ENCODE results near the gene RAPGEF6.
A peak's percentile ranks its signal among the peaks of the same experiment; 100 is the strongest.
"Not testable (repeated sequence)": the region's sequence is repeated elsewhere in the genome, so short reads cannot be mapped to it uniquely, and the experiment has no call there.

The RAPGEF6 gene

GRCh38 chr5:131433109-131433508, 201.9 kb downstream of the RAPGEF6 start:
- no peak for DNase-seq (ENCODE audit: low read depth in 2 of 2)

DNA sequence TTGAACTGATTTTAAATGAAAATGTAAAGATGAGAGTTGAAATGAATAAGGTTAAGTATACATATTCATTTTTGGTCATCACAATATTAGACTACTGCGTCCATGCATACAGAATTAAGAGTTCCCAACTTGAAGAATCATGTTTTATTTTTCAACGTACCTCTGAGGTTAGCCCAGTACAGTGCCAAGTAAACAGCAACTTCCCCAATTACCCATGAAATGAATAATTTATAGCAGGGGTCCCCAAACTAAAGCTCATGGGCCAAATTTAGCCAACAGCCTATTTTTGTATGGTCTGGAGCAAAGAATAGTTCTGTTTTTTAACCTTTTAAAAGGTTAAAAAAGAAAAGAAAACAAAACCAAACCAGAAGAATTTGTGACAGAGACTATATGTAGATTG, 203.2 kb downstream of the RAPGEF6 start:
- DNase-seq (ENCODE audit: low read depth in 2 of 2), result no peak

DNA sequence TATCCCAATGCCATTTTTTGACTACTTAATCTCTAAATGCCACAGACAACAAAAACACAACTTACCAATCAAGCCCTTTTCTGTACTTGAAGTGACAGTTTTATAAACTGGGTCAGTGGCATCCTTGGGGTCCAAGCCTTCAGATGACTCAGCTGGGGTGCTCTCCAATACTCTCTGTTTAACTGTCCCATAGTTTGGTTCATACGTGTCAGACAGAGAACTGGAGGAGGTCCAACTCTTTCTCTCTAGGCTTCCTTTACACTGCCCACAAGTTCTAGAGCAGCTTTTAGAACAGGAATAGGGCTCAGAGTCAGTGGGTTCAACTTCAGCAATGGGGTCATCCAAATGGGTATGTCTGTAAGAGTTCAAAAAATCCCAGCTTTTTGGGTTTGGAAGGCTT, 204.2 kb downstream of the RAPGEF6 start:
- no peak for DNase-seq (ENCODE audit: low read depth in 2 of 2)

DNA sequence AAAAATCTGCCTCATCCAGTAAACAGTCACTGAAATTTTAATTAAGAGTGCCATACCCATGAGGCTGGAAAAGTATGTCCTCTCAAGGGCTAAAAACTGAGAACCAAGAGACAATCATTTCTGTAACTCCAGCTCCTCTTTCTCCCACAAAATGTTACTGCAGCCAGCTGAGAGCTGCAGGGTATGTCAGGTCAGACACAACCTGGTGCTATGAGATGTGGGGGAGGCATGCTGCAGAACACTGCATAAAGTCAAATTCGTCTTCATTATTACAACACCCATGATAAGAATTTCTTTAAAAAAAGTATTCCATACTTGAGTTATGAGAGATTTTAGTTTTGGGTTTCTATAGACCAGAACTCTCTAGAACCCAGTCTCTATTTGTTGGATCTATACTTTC, 209.0 kb downstream of the RAPGEF6 start:
- DNase-seq (ENCODE audit: low read depth in 2 of 2), result no peak

- no peak for DNase-seq (ENCODE audit: low read depth in 2 of 2)
These were observed 212.0 kb downstream of the RAPGEF6 start for GRCh38 chr5:131423056-131423455.

GRCh38 chr5:131419877-131420276, 215.2 kb downstream of the RAPGEF6 start:
- DNase-seq (ENCODE audit: low read depth in 2 of 2), result no peak

- no peak for DNase-seq (ENCODE audit: low read depth in 2 of 2)
These were observed 216.2 kb downstream of the RAPGEF6 start for GRCh38 chr5:131418846-131419245.

GRCh38 chr5:131417240-131417869, 217.7 kb downstream of the RAPGEF6 start:
- peak; percentile 77 to 84 for DNase-seq (ENCODE audit: low read depth in 2 of 2)

DNA sequence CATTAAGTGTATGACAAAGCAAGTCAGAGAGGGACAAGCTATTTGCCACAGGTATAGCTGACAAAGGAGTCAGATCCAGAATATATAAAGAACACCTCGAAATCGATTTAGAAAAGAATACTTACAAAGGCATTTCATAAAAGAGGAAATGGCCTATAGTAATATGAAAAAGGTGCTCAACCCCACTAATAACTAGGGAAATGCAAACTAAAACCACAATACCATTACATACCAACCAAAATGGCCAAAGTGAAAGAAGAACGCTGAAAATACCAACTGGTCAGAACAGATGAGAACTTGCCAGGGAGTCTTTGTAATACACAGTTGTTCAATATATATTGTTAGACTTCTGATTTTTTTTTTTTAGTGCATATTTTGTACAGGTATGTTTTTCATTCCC, 218.3 kb downstream of the RAPGEF6 start:
- no peak for DNase-seq (ENCODE audit: low read depth in 2 of 2)

DNA sequence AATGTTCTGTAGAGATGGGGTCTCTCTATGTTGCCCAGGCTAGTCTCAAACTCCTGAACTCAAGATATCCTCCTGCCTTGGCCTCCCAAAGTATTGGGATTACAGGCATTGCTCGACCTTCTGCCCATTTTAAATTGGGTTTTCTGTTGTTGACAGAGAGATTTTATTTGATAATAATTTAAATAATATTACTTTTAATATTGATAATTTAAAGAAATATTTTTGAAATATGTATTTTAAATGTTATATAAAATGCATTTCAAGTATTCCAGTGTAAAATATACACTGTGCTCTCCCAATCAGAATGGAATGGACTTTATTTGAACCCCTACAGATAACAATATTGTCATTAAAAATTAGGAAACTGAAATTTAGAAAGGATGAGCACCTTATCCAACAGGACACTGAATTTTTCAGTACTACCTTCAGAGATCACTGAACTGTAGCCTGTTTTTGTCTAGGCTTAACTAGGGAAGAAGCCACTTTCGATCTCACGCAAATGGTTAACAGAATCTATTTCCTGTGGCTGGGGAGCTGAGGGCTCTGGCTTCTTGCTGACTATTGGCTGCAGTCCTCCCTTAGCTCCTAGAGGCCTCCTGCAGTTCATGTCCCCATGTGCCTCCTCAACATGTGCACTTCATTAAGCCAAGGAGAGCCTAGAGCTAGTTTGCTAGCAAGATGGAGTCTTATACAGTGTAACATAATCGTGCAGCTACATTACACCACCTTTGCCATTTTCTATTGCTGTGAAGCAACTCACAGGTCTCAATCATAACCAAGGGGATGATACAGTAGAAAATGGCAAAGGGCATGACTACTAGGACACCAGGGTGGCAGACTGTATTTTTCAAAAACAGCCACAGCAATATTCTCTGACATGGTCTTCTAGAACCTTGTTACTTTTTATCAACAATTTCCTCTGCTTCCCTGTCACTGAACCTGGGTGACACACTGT, 221.1 kb downstream of the RAPGEF6 start:
- DNase-seq (ENCODE audit: low read depth in 2 of 2), result peak in 1 of 2 donors; percentile 14

DNA sequence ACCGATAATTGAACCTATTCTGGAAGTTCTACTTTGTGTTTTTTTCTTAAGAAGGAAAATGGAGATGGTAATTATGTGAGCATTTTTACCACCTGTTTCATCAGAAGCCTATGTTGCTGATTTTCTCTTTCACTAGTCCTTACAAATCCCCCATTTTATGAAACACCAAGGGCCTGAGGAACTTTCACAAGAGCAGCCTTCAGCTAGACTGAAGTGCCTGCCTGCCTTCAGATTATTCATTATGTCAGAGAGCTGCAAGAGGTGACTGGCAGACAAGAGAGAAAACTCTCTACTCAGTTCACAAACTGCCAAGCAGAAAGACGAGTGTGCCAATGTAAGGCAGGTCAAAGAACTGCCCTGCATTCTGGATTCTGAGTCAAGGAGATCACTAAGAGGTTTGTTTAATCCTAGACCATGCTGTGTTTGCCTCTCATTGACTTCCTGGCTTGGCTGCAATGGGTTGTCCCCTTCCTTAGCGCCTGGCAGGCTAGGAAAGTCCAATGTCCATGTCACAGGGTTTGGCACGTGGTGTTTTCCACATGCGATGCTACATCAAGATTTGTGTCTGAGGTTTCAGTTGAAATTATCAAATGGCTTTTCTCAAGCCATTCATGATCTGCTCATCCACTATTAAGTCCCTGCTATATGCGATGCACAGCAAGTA, 227.9 kb downstream of the RAPGEF6 start:
- no peak for DNase-seq (ENCODE audit: low read depth in 2 of 2)

DNA sequence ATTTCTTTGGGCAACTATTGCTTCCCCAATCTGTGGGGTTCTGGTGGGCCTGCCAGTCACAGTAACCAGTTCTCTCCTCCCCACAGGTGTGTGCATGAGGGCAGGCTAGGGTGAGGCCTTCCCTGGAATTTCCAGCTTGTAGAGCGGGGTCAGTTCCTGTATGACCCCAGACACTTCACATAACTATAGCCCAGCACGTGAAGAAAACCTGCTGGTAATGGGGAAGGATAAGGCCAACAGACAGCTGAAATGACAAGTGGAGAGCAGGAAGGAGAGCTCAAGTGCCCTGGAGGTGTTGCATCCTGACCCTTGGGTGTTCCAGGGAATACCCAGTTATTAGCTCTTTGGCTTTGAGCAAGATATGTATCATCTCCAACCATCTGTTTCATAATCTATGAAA, 229.0 kb downstream of the RAPGEF6 start:
- no peak for DNase-seq (ENCODE audit: low read depth in 2 of 2)

DNA sequence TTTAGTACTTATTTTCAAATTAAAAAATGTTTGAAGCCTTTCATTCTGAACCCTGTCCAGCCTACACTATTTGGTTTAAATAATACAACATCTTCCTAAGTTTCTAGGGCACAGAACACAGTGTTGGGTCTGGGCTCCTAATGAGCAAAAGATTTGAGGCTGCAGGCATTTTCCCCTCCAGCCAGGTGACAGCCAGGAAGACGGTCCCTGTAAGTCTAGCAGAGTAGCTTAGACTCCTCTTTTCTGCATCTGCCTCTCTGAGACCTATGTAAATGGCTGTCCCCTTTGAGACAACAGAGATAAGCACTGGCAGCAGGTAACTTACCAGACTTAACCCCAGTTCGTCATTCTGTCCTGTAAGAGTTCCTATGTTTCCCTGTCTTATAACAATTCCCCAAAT, 229.4 kb downstream of the RAPGEF6 start:
- DNase-seq (ENCODE audit: low read depth in 2 of 2), result no peak

GRCh38 chr5:131400585-131400984, 234.4 kb downstream of the RAPGEF6 start:
- no peak for DNase-seq (ENCODE audit: low read depth in 2 of 2)

DNA sequence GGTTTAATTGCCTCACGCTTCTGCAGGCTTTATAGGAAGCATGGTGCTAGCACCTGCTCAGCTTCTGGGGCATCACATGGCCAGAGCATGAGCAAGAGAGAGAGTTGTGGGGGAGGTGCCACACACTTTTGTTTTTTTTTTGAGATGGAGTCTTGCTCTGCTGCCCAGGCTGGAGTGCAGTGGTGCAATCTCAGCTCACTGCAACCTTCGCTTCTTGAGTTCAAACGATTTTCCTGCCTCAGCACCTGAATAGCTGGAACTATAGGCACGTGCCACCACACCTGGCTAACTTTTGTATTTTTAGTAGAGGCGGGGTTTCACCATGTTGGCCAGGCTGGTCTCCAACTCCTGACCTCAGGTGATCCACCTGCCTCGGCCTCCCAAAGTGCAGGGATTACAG, 236.0 kb downstream of the RAPGEF6 start:
- DNase-seq (ENCODE audit: low read depth in 2 of 2), result not testable (repeated sequence)

GRCh38 chr5:131396630-131397273, 238.3 kb downstream of the RAPGEF6 start:
- no peak for DNase-seq (ENCODE audit: low read depth in 2 of 2)

- no peak for DNase-seq (ENCODE audit: low read depth in 2 of 2)
These were observed 239.0 kb downstream of the RAPGEF6 start for GRCh38 chr5:131396015-131396414.

DNA sequence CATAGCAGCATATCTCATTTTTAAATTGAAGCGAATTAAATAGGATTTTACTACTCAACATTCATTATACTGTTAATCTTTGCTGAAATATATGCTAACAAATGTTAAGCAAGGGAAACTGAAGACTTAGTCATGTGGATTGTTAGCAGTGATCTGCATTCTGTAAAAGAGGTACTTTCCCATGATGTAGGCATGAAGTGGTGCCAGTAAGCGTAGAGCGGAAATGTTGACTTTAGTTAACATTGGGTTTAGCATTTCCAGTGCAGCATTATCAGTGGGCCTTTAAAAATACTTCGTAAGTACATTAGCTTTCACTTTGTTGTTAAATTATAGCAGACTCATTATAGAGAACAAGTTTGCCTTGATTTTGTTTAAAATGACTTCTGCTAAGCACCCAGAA, 240.9 kb downstream of the RAPGEF6 start:
- DNase-seq (ENCODE audit: low read depth in 2 of 2), result no peak

GRCh38 chr5:131393498-131393968, 241.5 kb downstream of the RAPGEF6 start:
- no peak for DNase-seq (ENCODE audit: low read depth in 2 of 2)

DNA sequence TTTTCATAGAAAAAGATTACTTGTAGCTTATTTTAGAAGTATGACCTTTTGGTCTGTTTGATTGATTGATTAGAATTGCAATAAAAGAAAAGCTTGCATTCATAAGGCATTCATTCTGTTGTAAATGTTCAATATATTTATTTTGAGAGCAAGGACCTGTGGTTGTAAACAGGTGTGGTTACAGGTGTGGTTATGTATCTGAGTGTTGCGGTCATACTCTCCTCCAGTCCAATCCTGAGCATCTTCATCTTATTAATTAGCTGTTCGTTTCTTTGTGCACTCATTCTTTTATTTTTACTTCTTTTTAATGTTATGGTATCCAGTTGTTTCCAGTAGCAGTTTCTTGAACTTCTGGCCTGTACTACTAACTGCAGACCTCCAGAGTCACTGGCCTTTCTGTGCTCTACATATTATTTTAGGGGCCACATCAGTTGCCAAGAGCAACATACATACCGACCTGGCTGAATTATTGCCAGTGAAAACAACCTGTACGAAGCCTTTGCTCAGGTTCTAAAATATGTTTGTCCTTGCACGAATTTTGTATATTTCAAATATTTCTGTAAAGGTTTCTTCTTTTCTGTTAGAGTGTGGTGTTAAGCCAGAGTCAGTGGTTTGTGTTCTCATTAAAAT, 242.4 kb downstream of the RAPGEF6 start:
- no peak for DNase-seq (ENCODE audit: low read depth in 2 of 2)

DNA sequence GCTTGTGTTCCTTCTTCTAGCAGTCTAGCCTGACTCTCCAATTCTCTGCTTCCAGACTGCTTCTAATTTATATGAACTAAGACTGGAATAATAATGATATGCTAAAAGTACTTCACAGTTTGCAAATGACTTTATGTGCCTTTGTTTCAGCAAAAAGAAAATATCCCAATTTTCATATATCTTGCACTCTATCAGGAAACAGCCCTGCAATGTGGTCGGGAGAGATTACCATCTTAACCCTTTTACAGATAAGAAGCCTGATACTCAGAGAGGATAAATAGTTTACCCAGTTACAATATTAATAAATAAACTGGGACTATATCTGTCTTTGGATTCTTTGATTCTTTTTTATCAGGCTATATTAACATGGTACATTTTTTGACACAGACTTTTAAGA, 245.2 kb downstream of the RAPGEF6 start:
- no peak for DNase-seq (ENCODE audit: low read depth in 2 of 2)

All from stimulated activated CD4-positive, alpha-beta T cell treated with anti-CD3 and anti-CD28 coated beads, Interleukin-4, amount 100 ng/mL, for 48 hours (primary cell).